NK-92 (cell line): ENCODE measurements around the gene ALS2CL.
"Not testable (repeated sequence)": the region's sequence is repeated elsewhere in the genome, so short reads cannot be mapped to it uniquely, and the experiment has no call there.

ENCODE experiments used
- DNase-seq: peaks from one replicate; lab custom pipeline; 2025; ENCODE audit not compliant: unreplicated experiment; lab: John Stamatoyannopoulos, UW

ALS2CL gene

GRCh38 chr3:46705022-46705530 is 11.6 kb upstream of the ALS2CL start:
- DNase-seq = no peak

GRCh38 chr3:46704346-46704745 is 10.9 kb upstream of the ALS2CL start:
- not testable (repeated sequence) for DNase-seq

GRCh38 chr3:46703013-46703520 is 9.6 kb upstream of the ALS2CL start:
- DNase-seq = no peak

- DNase-seq = no peak
Observed at GRCh38 chr3:46702246-46703012, 8.9 kb upstream of the ALS2CL start.

- DNase-seq = no peak
Observed at GRCh38 chr3:46701181-46701939, 7.9 kb upstream of the ALS2CL start, which contains the start of gene TMIE. TMIE (plus strand) TSS chr3:46701392; CDS start chr3:46701488, 96 bp downstream.

- DNase-seq = no peak
Observed at GRCh38 chr3:46700772-46701171, 7.3 kb upstream of the ALS2CL start.

- DNase-seq = no peak
Observed at GRCh38 chr3:46699676-46700523, 6.4 kb upstream of the ALS2CL start.

- no peak for DNase-seq
Observed at GRCh38 chr3:46695962-46696894, 2.7 kb upstream of the ALS2CL start.

GRCh38 chr3:46695177-46695961 is 1.9 kb upstream of the ALS2CL start:
- no peak for DNase-seq

- DNase-seq = no peak
Observed at GRCh38 chr3:46694520-46694919, 1.0 kb upstream of the ALS2CL start.

- no peak for DNase-seq
Observed at GRCh38 chr3:46693892-46694226, 380 bp upstream of the ALS2CL start.

GRCh38 chr3:46692566-46692990 is 901 bp downstream of the ALS2CL start:
- DNase-seq = no peak

GRCh38 chr3:46690798-46691197 is 2.7 kb downstream of the ALS2CL start:
- no peak for DNase-seq

GRCh38 chr3:46685446-46685845 is 8.0 kb downstream of the ALS2CL start:
- no peak for DNase-seq

- DNase-seq = no peak
Observed at GRCh38 chr3:46684891-46685290, 8.6 kb downstream of the ALS2CL start.

GRCh38 chr3:46682974-46683373 is 10.5 kb downstream of the ALS2CL start:
- DNase-seq = no peak

- no peak for DNase-seq
Observed at GRCh38 chr3:46681856-46682540, 11.5 kb downstream of the ALS2CL start.

GRCh38 chr3:46681387-46681786 is 12.1 kb downstream of the ALS2CL start:
- no peak for DNase-seq
